HepG2 (cell line): ENCODE results near the gene ACER3. TPM values are rescaled to one million over a fixed set of nuclear protein-coding genes. Genes with fewer than 3 reads are reported as not detected.

Experiments used
- ATAC-seq: fragments of 200-7000 bp; cut with Tn5 transposase; 3 replicates; pipeline ENCODE4 v1.9.1; 2020; ENCODE audit warnings: mild to moderate bottlenecking, moderate library complexity
- BruUV-seq: library from RNA; stranded (reverse); fragments of 400-500 nt; replicated peaks from 2 replicates; lab custom pipeline; 2021; lab: Mats Ljungman, UMichigan
- CTCF ChIA-PET: fragments of 300-600 bp; formaldehyde crosslinking; extraction: SDS; loops from one replicate; lab custom pipeline; 2021; ENCODE audit warnings: low total read pairs, inconsistent platforms, low intra/inter-chr PET ratio; lab: Yijun Ruan, JAX
- POLR2A ChIA-PET: fragments of 350-600 bp; sonication (Branson Sonifier 250); formaldehyde crosslinking; loops from one replicate; lab custom pipeline; 2020; ENCODE audit warnings: antibody characterized with exemption, inconsistent platforms; lab: Yijun Ruan, JAX
- DNase-seq: peaks from one replicate; pipeline ENCODE4 v3.0.0-alpha.2; 2015; ENCODE audit warnings: low spot score
- FAIRE-seq: peaks from 3 replicates; lab custom pipeline; 2011; peaks lifted over from hg19 to GRCh38; lab: Jason Lieb, UNC
- H2AFZ ChIP-seq: one replicate; pipeline ENCODE4 v1.6.1; 2011; ENCODE audit warnings: low read length, inconsistent platforms
- H3K27ac ChIP-seq: fragments of 300-600 bp; 3 replicates; pipeline ENCODE4 v1.8.0; 2011; ENCODE audit warnings: mixed run types, mild to moderate bottlenecking, mixed read lengths, low read length, inconsistent platforms; ENCODE audit not compliant: insufficient read depth; ENCODE audit errors: extremely low read length
- H3K27me3 ChIP-seq, 2 experiments: fragments of 200-600 bp in 1 of 2; 2 replicates in 1 of 2; 3 replicates in 1 of 2; pipeline versions ENCODE4 v1.6.0 to v1.8.0; 2011; ENCODE audit warnings: low read length in 2 of 2, mild to moderate bottlenecking in 2 of 2, moderate library complexity in 2 of 2, inconsistent platforms in 1 of 2; ENCODE audit not compliant: insufficient read depth in 2 of 2, control insufficient read depth in 1 of 2
- H3K36me3 ChIP-seq, 2 experiments: fragments of 200-600 bp in 1 of 2; replicated peaks in 1 of 2; 2 replicates in 1 of 2; 3 replicates in 1 of 2; pipeline versions ENCODE4 v1.5.1 to v1.8.0; 2011; ENCODE audit warnings: low read length in 2 of 2, inconsistent platforms in 1 of 2; ENCODE audit not compliant: insufficient read depth in 2 of 2, control insufficient read depth in 1 of 2
- H3K4me1 ChIP-seq: 2 replicates; pipeline ENCODE4 v1.5.1; 2012; ENCODE audit warnings: low read length, inconsistent platforms; ENCODE audit not compliant: insufficient read depth
- H3K4me2 ChIP-seq: 2 replicates; pipeline ENCODE4 v1.6.0; 2011; ENCODE audit warnings: low read depth, low read length, inconsistent platforms
- H3K4me3 ChIP-seq, 3 experiments: fragments of 200-600 bp in 1 of 3; sonication (generic), shearing (Covaris generic) in 1 of 3; replicated peaks in 1 of 3; 2 replicates each; pipeline ENCODE4 v1.5.1; 2011 to 2016; ENCODE audit warnings: low read length in 3 of 3, inconsistent platforms in 2 of 3, low read depth in 2 of 3, mild to moderate bottlenecking in 2 of 3, control low read depth in 1 of 3, mixed read lengths in 1 of 3; ENCODE audit not compliant: insufficient read depth in 1 of 3
- H3K79me2 ChIP-seq: one replicate; pipeline ENCODE4 v1.6.1; 2011; ENCODE audit warnings: low read length, inconsistent platforms; ENCODE audit not compliant: insufficient read depth
- H3K9ac ChIP-seq: 2 replicates; pipeline ENCODE4 v1.6.0; 2011; ENCODE audit warnings: mild to moderate bottlenecking, low read depth, low read length, inconsistent platforms; ENCODE audit not compliant: insufficient read depth
- H3K9me3 ChIP-seq: 2 replicates; pipeline ENCODE4 v1.5.1; 2012; ENCODE audit warnings: mild to moderate bottlenecking, low read length
- H4K20me1 ChIP-seq: 2 replicates; pipeline ENCODE4 v1.6.0; 2011; ENCODE audit warnings: inconsistent platforms, mild to moderate bottlenecking, low read length, moderate library complexity; ENCODE audit not compliant: insufficient read depth
- AKAP8 ChIP-seq: sonication (generic); formaldehyde crosslinking; IDR thresholded peaks from 2 replicates; pipeline ENCODE4 v1.5.1; 2020; ENCODE audit warnings: mild to moderate bottlenecking, missing genetic modification reagents
- CREB3 ChIP-seq: sonication (generic); formaldehyde crosslinking; IDR thresholded peaks from 2 replicates; pipeline ENCODE4 v1.5.0; 2020; ENCODE audit warnings: missing genetic modification reagents
- ETS1 ChIP-seq: sonication (generic); formaldehyde crosslinking; IDR thresholded peaks from 2 replicates; pipeline ENCODE4 v1.4.0; 2020; ENCODE audit warnings: missing genetic modification reagents
- GFI1 ChIP-seq: sonication (generic); formaldehyde crosslinking; IDR thresholded peaks from 2 replicates; pipeline ENCODE4 v1.5.0; 2020; ENCODE audit warnings: missing genetic modification reagents, mild to moderate bottlenecking, borderline replicate concordance
- GMEB2 ChIP-seq: IDR thresholded peaks from 2 replicates; pipeline ENCODE4 v1.6.1; 2016; ENCODE audit warnings: missing biosample characterization, missing genetic modification reagents, low read depth
- NAIF1 ChIP-seq: sonication (generic); formaldehyde crosslinking; IDR thresholded peaks from 2 replicates; pipeline ENCODE4 v1.5.0; 2020; ENCODE audit warnings: mild to moderate bottlenecking, missing genetic modification reagents, borderline replicate concordance
- POLR2G ChIP-seq: fragments of 200-400 bp; formaldehyde crosslinking; IDR thresholded peaks from 2 replicates; pipeline ENCODE4 v1.6.1; 2018; ENCODE audit warnings: mild to moderate bottlenecking, low read depth, low read length, moderate library complexity
- ZFX ChIP-seq: sonication (generic); formaldehyde crosslinking; IDR thresholded peaks from 2 replicates; pipeline ENCODE4 v1.4.0; 2020; ENCODE audit warnings: mild to moderate bottlenecking, low read depth, missing genetic modification reagents, moderate library complexity
- ZNF629 ChIP-seq: sonication (generic); formaldehyde crosslinking; conservative IDR thresholded peaks from 2 replicates; pipeline ENCODE4 v1.5.0; 2020; ENCODE audit warnings: missing genetic modification reagents
- WGBS: methylation state at CpG from one replicate; pipeline ENCODE4 v1.1.6; 2017; ENCODE audit warnings: low lambda C conversion rate; 5-methylcytosine and 5-hydroxymethylcytosine counted together
- in situ Hi-C: cut with HindIII; loops from 2 replicates; pipeline ENCODE4 v1.10.0; 2017; ENCODE audit warnings: low pct_unique_long_range_greater_than_20kb; ENCODE audit not compliant: extremely low pct_ligation_motif_present
- intact Hi-C: fragments of 100-400 bp; cut with micrococcal nuclease; formaldehyde crosslinking; loops from one replicate; pipeline ENCODE4 v1.10.0; 2022; ENCODE audit not compliant: unreplicated experiment
- polyA plus RNA-seq, 8 experiments: library from polyadenylated mRNA; depleted of rRNA in 3 of 8; stranded (reverse) in 7 of 8; unstranded in 1 of 8; fragments of >200 nt; fragmentation: Illumina TruSeq in 4 of 8; extraction: Trizol in 4 of 8; gene quantifications; 2 replicates each; pipeline versions ENCODE4 v1.2.1 to v1.2.3, GENCODE V29; 2011 to 2016; ENCODE audit warnings: low read depth in 4 of 8, missing spikeins in 1 of 8, mixed read lengths in 1 of 8; ENCODE audit not compliant: insufficient read depth in 1 of 8
- total RNA-seq, 5 experiments: library from RNA; depleted of rRNA; stranded (reverse); fragments of >200 nt; fragmentation: Illumina TruSeq; extraction: Trizol; gene quantifications; 2 replicates each; pipeline ENCODE4 v1.2.3, GENCODE V29; 2016; ENCODE audit warnings: low read depth in 1 of 5

ACER3 gene
- total and polyA plus RNA-seq, 2 of the 13 experiments (the other 11 are each of a cell fraction or from before 2014, with no cell fraction given): 6.0 to 9.8 TPM

GRCh38 chr11:76977791-76978190, 117.1 kb downstream of the ACER3 start:
- TF ChIP-seq ZFX (CRISPR knock-in tag): no peak
- H3K27ac ChIP-seq: no peak overlapping the region
- H3K79me2 ChIP-seq: no peaks in the 10 kb centered on the region
- H3K9ac ChIP-seq: no peak overlapping the region
- ChIA-PET POLR2A (no interaction called here), CTCF (no interaction called here)
- no peaks in the 10 kb centered on the region for H3K9me3 ChIP-seq
- H3K4me3 ChIP-seq: no peak overlapping the region
- no peak for DNase-seq
- FAIRE-seq: no peak
- no peaks in the 10 kb centered on the region for H3K36me3 ChIP-seq
- in situ Hi-C loops (no loop called here), intact Hi-C loops (no loop called here)
- H4K20me1 ChIP-seq: no peaks in the 10 kb centered on the region
- no TSS peak for BruUV-seq
- 100% methylated on average over 6 of the region's 8 CpGs for WGBS
- no peaks in the 10 kb centered on the region for H3K27me3 ChIP-seq
- H3K4me2 ChIP-seq: no peak overlapping the region
- ATAC-seq: no peak
- no peak overlapping the region for H2AFZ ChIP-seq
- 0 out of 2 replicates have a peak, but pooled peaks cover 5% of the 10 kb centered on the region for H3K4me1 ChIP-seq

GRCh38 chr11:76978239-76978638, 117.5 kb downstream of the ACER3 start:
- Histone ChIP-seq H3K9ac (no peak overlapping the region), H3K27me3 (no peaks in the 10 kb centered on the region), H3K79me2 (no peaks in the 10 kb centered on the region), H3K4me3 (no peak overlapping the region), H3K27ac (no peak overlapping the region), H2AFZ (no peak overlapping the region), H3K9me3 (no peaks in the 10 kb centered on the region), H3K4me1 (0 out of 2 replicates have a peak, but pooled peaks cover 1% of the 10 kb centered on the region), H3K36me3 (no peaks in the 10 kb centered on the region), H4K20me1 (no peaks in the 10 kb centered on the region), H3K4me2 (no peak overlapping the region)
- ChIA-PET CTCF (no interaction called here), POLR2A (no interaction called here)
- FAIRE-seq (no peak), ATAC-seq (no peak), DNase-seq (no peak)
- no TSS peak for BruUV-seq
- intact Hi-C loops (no loop called here), in situ Hi-C loops (no loop called here)
- 89% methylated on average over 3 of the region's 4 CpGs for WGBS
- TF ChIP-seq GMEB2 (CRISPR knock-in tag): no peak
- no peak for TF ChIP-seq POLR2G
- TF ChIP-seq NAIF1: no peak
- TF ChIP-seq GFI1 (CRISPR knock-in tag): no peak
- no peak for TF ChIP-seq AKAP8 (CRISPR knock-in tag)
- TF ChIP-seq ZNF629 (CRISPR knock-in tag): no peak
- no peak for TF ChIP-seq CREB3 (CRISPR knock-in tag)
- TF ChIP-seq ETS1 (CRISPR knock-in tag): no peak
